Breast epithelium (tissue), 4 donors: ENCODE results near the gene C17orf113. TPM values are rescaled to one million over a fixed set of nuclear protein-coding genes. Genes with fewer than 3 reads are reported as not detected.

Experiments
- DNase-seq, 2 donors: peaks; one replicate each; pipeline ENCODE4 v3.0.0-alpha.2; 2019; ENCODE audit warnings: low spot score in 2 of 2
- H3K27ac ChIP-seq, 2 donors: fragments of 200-600 bp; sonication (generic) in 1 of 2; one replicate each; pipeline ENCODE4 v1.5.1; 2016 to 2019; ENCODE audit warnings: mild to moderate bottlenecking in 1 of 2
- H3K27me3 ChIP-seq, 2 donors: fragments of 200-600 bp; sonication (generic) in 1 of 2; one replicate each; pipeline versions ENCODE4 v1.5.1 to v1.6.0; 2017 to 2019; ENCODE audit warnings: control low read depth in 1 of 2, mild to moderate bottlenecking in 1 of 2
- H3K36me3 ChIP-seq: fragments of 200-600 bp; one replicate; pipeline ENCODE4 v1.5.1; 2019
- H3K4me1 ChIP-seq, 2 donors: fragments of 200-600 bp; sonication (generic); one replicate each; pipeline ENCODE4 v1.5.1; 2016 to 2019; ENCODE audit warnings: control low read depth in 1 of 2
- H3K4me3 ChIP-seq, 3 donors: fragments of 200-600 bp; sonication (generic); 1 replicate in 2 of 3; 2 replicates in 1 of 3; pipeline ENCODE4 v1.5.1; 2016 to 2019; ENCODE audit warnings: mild to moderate bottlenecking in 3 of 3, moderate library complexity in 2 of 3
- H3K9me3 ChIP-seq, 2 donors: fragments of 200-600 bp; sonication (generic) in 1 of 2; one replicate each; pipeline ENCODE4 v1.5.1; 2016 to 2019; ENCODE audit warnings: control low read depth in 1 of 2
- CTCF ChIP-seq, 3 donors: fragments of 450-650 bp; IDR thresholded peaks; one replicate each; pipeline ENCODE4 v1.5.1; 2016 to 2017; ENCODE audit warnings: antibody characterized with exemption in 3 of 3, mild to moderate bottlenecking in 3 of 3, moderate library complexity in 3 of 3
- POLR2A ChIP-seq: fragments of 450-650 bp; IDR thresholded peaks from one replicate; pipeline ENCODE4 v1.6.1; 2016; ENCODE audit warnings: antibody characterized with exemption, mild to moderate bottlenecking, moderate library complexity
- POLR2AphosphoS5 ChIP-seq, 3 donors: sonication (generic); formaldehyde crosslinking; IDR thresholded peaks; one replicate each; pipeline ENCODE4 v1.6.1; 2017; ENCODE audit warnings: antibody characterized with exemption in 3 of 3
- intact Hi-C: fragments of 100-400 bp; cut with DNase I; formaldehyde crosslinking; loops from one replicate; pipeline ENCODE4 v1.15.1; 2023; ENCODE audit warnings: low total_unique reads
- total RNA-seq, 3 donors: library from RNA; depleted of rRNA; stranded (reverse); fragments of >200 nt; gene quantifications; one replicate each; pipeline ENCODE4 v1.1.0, GENCODE V29; 2016

Gene C17orf113
- total RNA-seq, 3 donors from 2014 or later: 1.3 to 4.0 (median 2.3) TPM

GRCh38 chr17:42000413-42001133, 49.8 kb downstream of the C17orf113 start:
- Histone ChIP-seq H3K36me3 (no peaks in the 10 kb centered on the region), H3K27ac (no peak overlapping the region), H3K4me1 (no peaks in the 10 kb centered on the region), H3K4me3 (no peak overlapping the region), H3K27me3 (no peaks in the 10 kb centered on the region), H3K9me3 (no peaks in the 10 kb centered on the region)
- DNase-seq: no peak
- intact Hi-C loops: no loop called here
- TF ChIP-seq POLR2A (no peak), POLR2AphosphoS5 (IDR thresholded peaks at IDR 0.05) (no peak), CTCF (IDR thresholded peaks at IDR 0.05) (no peak)

DNA sequence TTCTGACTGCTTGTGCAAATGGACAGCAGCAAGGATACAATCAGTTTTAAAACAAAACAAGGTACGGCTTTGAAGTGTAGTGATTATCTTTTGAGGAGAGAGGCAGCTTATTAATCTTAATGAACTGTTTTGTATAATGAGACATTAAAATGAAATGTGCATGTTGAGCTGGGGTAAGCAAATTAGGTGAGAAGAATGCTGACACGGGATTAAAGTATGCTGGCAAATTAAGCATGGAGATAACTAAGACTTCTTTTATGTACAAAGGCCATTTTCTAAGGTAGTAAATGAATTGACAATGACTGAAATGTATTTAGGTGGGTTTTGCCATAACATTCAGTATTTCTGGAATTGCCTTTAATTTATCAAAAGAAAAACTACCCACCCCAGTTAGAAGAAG, 51.9 kb downstream of the C17orf113 start:
- no peak for TF ChIP-seq POLR2AphosphoS5 (IDR thresholded peaks at IDR 0.05)
- no peak for TF ChIP-seq POLR2A
- TF ChIP-seq CTCF (IDR thresholded peaks at IDR 0.05): no peak
- no peak for DNase-seq
- Histone ChIP-seq H3K4me3 (no peak overlapping the region), H3K27me3 (no peaks in the 10 kb centered on the region), H3K4me1 (no peaks in the 10 kb centered on the region), H3K9me3 (no peaks in the 10 kb centered on the region), H3K27ac (no peak overlapping the region), H3K36me3 (no peaks in the 10 kb centered on the region)
- intact Hi-C loops: no loop called here

GRCh38 chr17:41996855-41997164, 53.6 kb downstream of the C17orf113 start:
- Histone ChIP-seq H3K27ac (no peak overlapping the region), H3K36me3 (no peaks in the 10 kb centered on the region), H3K9me3 (no peaks in the 10 kb centered on the region), H3K4me1 (no peaks in the 10 kb centered on the region), H3K27me3 (no peaks in the 10 kb centered on the region), H3K4me3 (no peak overlapping the region)
- DNase-seq: no peak
- intact Hi-C loops: no loop called here
- TF ChIP-seq POLR2AphosphoS5 (IDR thresholded peaks at IDR 0.05) (no peak), CTCF (IDR thresholded peaks at IDR 0.05) (no peak), POLR2A (no peak)

GRCh38 chr17:41992576-41992975, 57.8 kb downstream of the C17orf113 start:
- Histone ChIP-seq H3K9me3 (no peaks in the 10 kb centered on the region), H3K27me3 (no peaks in the 10 kb centered on the region), H3K4me1 (no peaks in the 10 kb centered on the region), H3K27ac (peak overlapping the region in 1 of 2 donors; percentile 35), H3K4me3 (no peak overlapping the region), H3K36me3 (peaks cover 11% of the 10 kb centered on the region)
- TF ChIP-seq CTCF (IDR thresholded peaks at IDR 0.05) (no peak), POLR2A (no peak)
- no peak for DNase-seq
- intact Hi-C loops: no loop called here

- intact Hi-C loops: no loop called here
- H3K4me3 ChIP-seq: no peak overlapping the region
- H3K36me3 ChIP-seq: peaks cover 19% of the 10 kb centered on the region
- H3K4me1 ChIP-seq: no peaks in the 10 kb centered on the region
- no peak overlapping the region for H3K27ac ChIP-seq
- no peak for DNase-seq
- no peaks in the 10 kb centered on the region for H3K9me3 ChIP-seq
- H3K27me3 ChIP-seq: no peaks in the 10 kb centered on the region
- TF ChIP-seq POLR2A (no peak), CTCF (IDR thresholded peaks at IDR 0.05) (no peak), POLR2AphosphoS5 (IDR thresholded peaks at IDR 0.05) (no peak)
These were observed 60.5 kb downstream of the C17orf113 start for GRCh38 chr17:41989702-41990419.
